ENCODE data around the gene MAP7D3.

DNA sequence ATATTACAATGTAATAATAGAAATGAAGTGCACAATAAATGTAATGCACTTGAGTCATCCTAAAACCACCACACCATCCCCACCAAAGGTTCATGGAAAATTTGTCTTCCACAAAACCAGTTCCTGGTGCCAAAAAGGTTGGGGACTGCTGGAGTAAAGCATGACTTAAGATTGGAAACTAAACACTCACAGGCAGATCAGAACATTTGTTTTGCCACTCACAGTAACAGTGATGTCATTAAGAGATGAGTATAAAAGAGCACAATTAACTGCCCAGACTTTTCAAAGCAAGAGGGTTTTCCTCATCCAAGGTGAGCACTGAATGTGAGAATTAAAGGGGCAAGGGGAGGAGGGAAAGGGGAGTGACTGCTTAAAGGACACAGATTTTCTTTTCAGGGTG, 35.6 kb downstream of the MAP7D3 start:
- TF ChIP-seq, protein P1, sequence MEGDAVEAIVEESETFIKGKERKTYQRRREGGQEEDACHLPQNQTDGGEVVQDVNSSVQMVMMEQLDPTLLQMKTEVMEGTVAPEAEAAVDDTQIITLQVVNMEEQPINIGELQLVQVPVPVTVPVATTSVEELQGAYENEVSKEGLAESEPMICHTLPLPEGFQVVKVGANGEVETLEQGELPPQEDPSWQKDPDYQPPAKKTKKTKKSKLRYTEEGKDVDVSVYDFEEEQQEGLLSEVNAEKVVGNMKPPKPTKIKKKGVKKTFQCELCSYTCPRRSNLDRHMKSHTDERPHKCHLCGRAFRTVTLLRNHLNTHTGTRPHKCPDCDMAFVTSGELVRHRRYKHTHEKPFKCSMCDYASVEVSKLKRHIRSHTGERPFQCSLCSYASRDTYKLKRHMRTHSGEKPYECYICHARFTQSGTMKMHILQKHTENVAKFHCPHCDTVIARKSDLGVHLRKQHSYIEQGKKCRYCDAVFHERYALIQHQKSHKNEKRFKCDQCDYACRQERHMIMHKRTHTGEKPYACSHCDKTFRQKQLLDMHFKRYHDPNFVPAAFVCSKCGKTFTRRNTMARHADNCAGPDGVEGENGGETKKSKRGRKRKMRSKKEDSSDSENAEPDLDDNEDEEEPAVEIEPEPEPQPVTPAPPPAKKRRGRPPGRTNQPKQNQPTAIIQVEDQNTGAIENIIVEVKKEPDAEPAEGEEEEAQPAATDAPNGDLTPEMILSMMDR (conservative IDR thresholded peaks at IDR 0.05 in 1 of 2, IDR thresholded peaks at IDR 0.05 in 1 of 2; ENCODE audit: low read depth in 1 of 2, low read length in 2 of 2), result no peak
- TF ChIP-seq EZH2 (IDR thresholded peaks at IDR 0.05; ENCODE audit: low read length, missing control alignments), result no peak
